Fibroblast of skin of left biceps (primary cell): Measurements from ENCODE around the gene ZACN.
"Not testable (repeated sequence)": the region's sequence is repeated elsewhere in the genome, so short reads cannot be mapped to it uniquely, and the experiment has no call there.

Experiments used
- DNase-seq, 2 experiments: peaks; one replicate each; pipeline ENCODE4 v3.0.0-alpha.2; 2013; ENCODE audit warnings: low read depth in 2 of 2

Gene ZACN

GRCh38 chr17:76053246-76054111 lies 25.5 kb upstream of the ZACN start:
- DNase-seq, result no peak

- no peak for DNase-seq
Observed at GRCh38 chr17:76054112-76054476, 24.9 kb upstream of the ZACN start.

- DNase-seq, result no peak
Observed at GRCh38 chr17:76056882-76057281, 22.1 kb upstream of the ZACN start.

- DNase-seq, result not testable (repeated sequence)
Observed at GRCh38 chr17:76058264-76058663, 20.7 kb upstream of the ZACN start.

- DNase-seq, result no peak
Observed at GRCh38 chr17:76063875-76064546, 15.0 kb upstream of the ZACN start.

- DNase-seq, result no peak
Observed at GRCh38 chr17:76065775-76066174, 13.2 kb upstream of the ZACN start.

GRCh38 chr17:76071531-76072147 lies 7.3 kb upstream of the ZACN start:
- DNase-seq, result no peak

GRCh38 chr17:76072148-76072858 lies 6.7 kb upstream of the ZACN start, which contains the start of gene SRP68:
SRP68 (minus strand) TSS chr17:76072517; CDS start chr17:76072491, 26 bp downstream.
- DNase-seq, result peak; percentile 61 to 63

- no peak for DNase-seq
Observed at GRCh38 chr17:76074390-76075363, 4.3 kb upstream of the ZACN start, which contains the start of gene GALR2. GALR2 (plus strand) TSS chr17:76074781; CDS start chr17:76074884, 103 bp downstream.

- no peak for DNase-seq
Observed at GRCh38 chr17:76075364-76076145, 3.4 kb upstream of the ZACN start.

GRCh38 chr17:76076146-76076764 lies 2.7 kb upstream of the ZACN start:
- DNase-seq, result no peak

- no peak for DNase-seq
Observed at GRCh38 chr17:76076765-76077583, 2.0 kb upstream of the ZACN start.

GRCh38 chr17:76077584-76078110 lies 1.3 kb upstream of the ZACN start:
- no peak for DNase-seq

- DNase-seq, result not testable (repeated sequence)
Observed at GRCh38 chr17:76078370-76078769, 612 bp upstream of the ZACN start.

- no peak for DNase-seq
Observed at GRCh38 chr17:76079535-76079955, 563 bp downstream of the ZACN start.

GRCh38 chr17:76079956-76080767 lies 1.2 kb downstream of the ZACN start:
- no peak for DNase-seq

GRCh38 chr17:76080768-76081287 lies 1.8 kb downstream of the ZACN start:
- no peak for DNase-seq
